Neutrophil (primary cell): ENCODE results near the gene FGF13.

Experiments used
- H3K27ac ChIP-seq: fragments of 200-600 bp; sonication (generic); 2 replicates; pipeline ENCODE4 v1.5.1; 2016; ENCODE audit warnings: mild to moderate bottlenecking, moderate library complexity
- H3K27me3 ChIP-seq: fragments of 200-600 bp; sonication (generic); 2 replicates; pipeline ENCODE4 v1.6.0; 2016; ENCODE audit warnings: mild to moderate bottlenecking
- H3K36me3 ChIP-seq: fragments of 200-600 bp; sonication (generic); 2 replicates; pipeline ENCODE4 v1.5.1; 2017
- H3K4me1 ChIP-seq, 2 experiments: fragments of 200-600 bp in 1 of 2; sonication (generic) in 1 of 2; 1 replicate in 1 of 2; 2 replicates in 1 of 2; pipeline versions ENCODE4 v1.5.1 to v1.6.1; 2013 to 2016; ENCODE audit warnings: low read depth in 1 of 2, low read length in 1 of 2, mild to moderate bottlenecking in 1 of 2, moderate library complexity in 1 of 2; ENCODE audit not compliant: control insufficient read depth in 1 of 2, insufficient read depth in 1 of 2
- H3K4me3 ChIP-seq, 2 experiments: fragments of 200-600 bp in 1 of 2; sonication (generic) in 1 of 2; 1 replicate in 1 of 2; 2 replicates in 1 of 2; pipeline ENCODE4 v1.5.1; 2013 to 2016; ENCODE audit warnings: low read depth in 1 of 2, low read length in 1 of 2, mild to moderate bottlenecking in 1 of 2, moderate library complexity in 1 of 2
- H3K9me3 ChIP-seq: fragments of 200-600 bp; sonication (generic); 2 replicates; pipeline ENCODE4 v1.5.1; 2016
- TF ChIP-seq, protein P1 (sequence below): fragments of 200-600 bp; sonication (generic); IDR thresholded peaks from 2 replicates; pipeline ENCODE4 v1.5.1; 2016; ENCODE audit warnings: antibody characterized with exemption

The FGF13 gene

GRCh38 chrX:138664466-138664865 is 47.1 kb downstream of the FGF13 start:
- Histone ChIP-seq H3K27ac (no peak overlapping the region), H3K36me3 (no peaks in the 10 kb centered on the region), H3K4me3 (no peak overlapping the region), H3K9me3 (no peaks in the 10 kb centered on the region), H3K27me3 (no peaks in the 10 kb centered on the region), H3K4me1 (no peaks in the 10 kb centered on the region)
- TF ChIP-seq, protein P1, sequence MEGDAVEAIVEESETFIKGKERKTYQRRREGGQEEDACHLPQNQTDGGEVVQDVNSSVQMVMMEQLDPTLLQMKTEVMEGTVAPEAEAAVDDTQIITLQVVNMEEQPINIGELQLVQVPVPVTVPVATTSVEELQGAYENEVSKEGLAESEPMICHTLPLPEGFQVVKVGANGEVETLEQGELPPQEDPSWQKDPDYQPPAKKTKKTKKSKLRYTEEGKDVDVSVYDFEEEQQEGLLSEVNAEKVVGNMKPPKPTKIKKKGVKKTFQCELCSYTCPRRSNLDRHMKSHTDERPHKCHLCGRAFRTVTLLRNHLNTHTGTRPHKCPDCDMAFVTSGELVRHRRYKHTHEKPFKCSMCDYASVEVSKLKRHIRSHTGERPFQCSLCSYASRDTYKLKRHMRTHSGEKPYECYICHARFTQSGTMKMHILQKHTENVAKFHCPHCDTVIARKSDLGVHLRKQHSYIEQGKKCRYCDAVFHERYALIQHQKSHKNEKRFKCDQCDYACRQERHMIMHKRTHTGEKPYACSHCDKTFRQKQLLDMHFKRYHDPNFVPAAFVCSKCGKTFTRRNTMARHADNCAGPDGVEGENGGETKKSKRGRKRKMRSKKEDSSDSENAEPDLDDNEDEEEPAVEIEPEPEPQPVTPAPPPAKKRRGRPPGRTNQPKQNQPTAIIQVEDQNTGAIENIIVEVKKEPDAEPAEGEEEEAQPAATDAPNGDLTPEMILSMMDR: no peak

DNA sequence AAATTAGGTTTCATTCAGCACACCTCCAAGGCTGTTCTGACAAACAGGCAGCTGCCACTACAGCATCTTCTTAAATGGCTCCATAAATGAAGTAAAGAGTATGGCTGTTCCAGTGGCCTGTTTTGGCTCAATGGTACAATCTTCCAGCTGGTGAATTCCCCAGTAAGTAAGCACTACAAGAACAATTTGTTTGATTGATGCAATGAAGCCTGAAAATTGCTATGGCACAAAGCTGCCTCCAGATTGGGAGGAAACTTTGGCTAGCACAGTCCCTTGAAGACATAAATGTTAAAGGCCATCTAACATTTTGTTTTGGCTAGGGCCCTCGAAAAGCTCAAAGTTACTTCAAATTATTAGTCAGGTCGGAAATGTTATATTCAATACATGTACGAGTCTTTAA is 47.5 kb downstream of the FGF13 start:
- no peaks in the 10 kb centered on the region for H3K4me1 ChIP-seq
- no peaks in the 10 kb centered on the region for H3K36me3 ChIP-seq
- no peak overlapping the region for H3K4me3 ChIP-seq
- TF ChIP-seq, protein P1: no peak
- no peak overlapping the region for H3K27ac ChIP-seq
- H3K27me3 ChIP-seq: no peaks in the 10 kb centered on the region
- no peaks in the 10 kb centered on the region for H3K9me3 ChIP-seq

GRCh38 chrX:138651494-138651893 is 60.0 kb downstream of the FGF13 start:
- Histone ChIP-seq H3K9me3 (no peaks in the 10 kb centered on the region), H3K4me1 (peaks cover 23 to 31% of the 10 kb centered on the region in 2 experiments)
- TF ChIP-seq, protein P1: no peak

DNA sequence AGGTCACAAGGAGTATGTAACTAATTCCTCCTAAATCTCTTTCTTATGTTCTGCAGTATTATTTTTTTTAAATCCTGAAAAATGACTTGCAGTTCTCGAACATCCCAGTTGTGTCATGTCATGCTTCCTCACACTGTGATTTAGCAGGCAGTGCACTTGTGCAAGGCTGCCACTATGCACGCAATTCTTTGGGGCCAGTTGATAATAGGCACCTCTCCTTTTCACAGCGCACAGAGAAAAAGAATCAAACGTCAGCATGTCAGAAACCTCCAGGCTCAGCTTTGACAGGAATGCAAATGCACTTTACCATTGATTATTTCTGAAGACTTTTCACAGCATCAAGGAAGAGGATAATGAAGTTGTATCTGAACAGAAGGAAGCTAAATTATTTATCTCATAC is 62.9 kb downstream of the FGF13 start:
- peak overlapping the region; percentile 44 for H3K27ac ChIP-seq
- H3K27me3 ChIP-seq: no peaks in the 10 kb centered on the region
- no peak overlapping the region for H3K4me3 ChIP-seq
- TF ChIP-seq, protein P1: no peak
- H3K9me3 ChIP-seq: no peaks in the 10 kb centered on the region
- peaks cover 11 to 15% of the 10 kb centered on the region in 2 experiments for H3K4me1 ChIP-seq
- no peaks in the 10 kb centered on the region for H3K36me3 ChIP-seq

More at GRCh38 chrX:138651494-138651893, 60.0 kb downstream of the FGF13 start:
- Histone ChIP-seq H3K27ac (no peak overlapping the region), H3K36me3 (no peaks in the 10 kb centered on the region), H3K4me3 (no peak overlapping the region), H3K27me3 (no peaks in the 10 kb centered on the region)

DNA sequence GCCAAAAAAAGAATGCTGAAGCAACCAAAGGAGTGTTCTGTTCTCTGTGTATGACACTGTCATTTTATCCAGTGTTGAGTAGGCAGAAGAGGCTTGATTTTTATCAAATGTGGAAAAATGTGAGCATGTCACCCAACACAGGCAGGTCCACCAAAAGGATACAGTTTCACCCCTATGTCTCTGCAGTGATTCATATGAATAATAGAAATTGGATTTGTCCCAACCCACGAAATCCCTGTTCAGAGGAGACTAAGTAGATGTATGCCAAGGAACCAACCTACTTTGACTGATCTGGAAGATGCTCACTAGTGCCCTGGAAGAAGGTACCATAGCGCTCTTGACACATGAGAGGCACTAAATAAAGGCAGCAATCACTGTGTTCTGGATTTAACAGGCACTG is 72.5 kb downstream of the FGF13 start:
- no peaks in the 10 kb centered on the region for H3K4me1 ChIP-seq
- H3K27ac ChIP-seq: no peak overlapping the region
- no peak overlapping the region for H3K4me3 ChIP-seq
- H3K9me3 ChIP-seq: no peaks in the 10 kb centered on the region
- TF ChIP-seq, protein P1: no peak
- H3K36me3 ChIP-seq: no peaks in the 10 kb centered on the region
- no peaks in the 10 kb centered on the region for H3K27me3 ChIP-seq
